GM12878 (cell line): Measurements from ENCODE around the gene CTNNA2. TPM values are rescaled to one million over a fixed set of nuclear protein-coding genes. Genes with fewer than 3 reads are reported as not detected.

Source experiments
- ATAC-seq: fragments of 200-7000 bp; cut with Tn5 transposase; 3 replicates; pipeline ENCODE4 v1.9.1; 2020; ENCODE audit warnings: mild to moderate bottlenecking, moderate library complexity
- BruUV-seq: library from RNA; stranded (reverse); fragments of 400-500 nt; replicated peaks from 2 replicates; lab custom pipeline; 2021; lab: Mats Ljungman, UMichigan
- CTCF ChIA-PET: fragments of 300-600 bp; sonication (Branson Sonifier 250); formaldehyde crosslinking; extraction: SDS; loops from one replicate; lab custom pipeline; 2021; ENCODE audit warnings: inconsistent platforms; lab: Yijun Ruan, JAX
- POLR2A ChIA-PET: fragments of 350-600 bp; formaldehyde crosslinking; extraction: SDS; loops from one replicate; lab custom pipeline; 2021; ENCODE audit warnings: inconsistent platforms; lab: Charles Lee
- RAD21 ChIA-PET: fragments of 300-600 bp; sonication (Branson Sonifier 250); formaldehyde crosslinking; loops from one replicate; lab custom pipeline; 2023; ENCODE audit warnings: antibody characterized with exemption; ENCODE audit not compliant: unreplicated experiment; lab: Charles Lee
- SMC1A ChIA-PET: fragments of 300-600 bp; sonication (Branson Sonifier 250); formaldehyde crosslinking; loops from one replicate; lab custom pipeline; 2023; ENCODE audit not compliant: unreplicated experiment, uncharacterized antibody; lab: Charles Lee
- DNase-seq: peaks from one replicate; pipeline ENCODE4 v3.0.0-alpha.2; 2011; ENCODE audit warnings: low read depth, low spot score
- FAIRE-seq: peaks from 3 replicates; lab custom pipeline; 2011; peaks lifted over from hg19 to GRCh38; lab: Jason Lieb, UNC
- H2AFZ ChIP-seq: 2 replicates; pipeline ENCODE4 v1.6.0; 2011; ENCODE audit warnings: low read depth, low read length, control low read depth; ENCODE audit not compliant: control insufficient read depth
- H3K27ac ChIP-seq: 2 replicates; pipeline ENCODE4 v1.5.1; 2011; ENCODE audit warnings: control low read depth; ENCODE audit not compliant: control insufficient read depth, insufficient read depth
- H3K27me3 ChIP-seq, 2 experiments: replicated peaks in 1 of 2; 2 replicates each; pipeline versions ENCODE4 v1.6.0 to v1.6.1; 2011; ENCODE audit warnings: low read length in 1 of 2; ENCODE audit not compliant: control insufficient read depth in 2 of 2, insufficient read depth in 2 of 2
- H3K36me3 ChIP-seq, 2 experiments: 2 replicates each; pipeline ENCODE4 v1.5.1; 2011; ENCODE audit warnings: low read length in 1 of 2; ENCODE audit not compliant: control insufficient read depth in 2 of 2, insufficient read depth in 2 of 2
- H3K4me1 ChIP-seq: 2 replicates; pipeline ENCODE4 v1.6.1; 2011; ENCODE audit warnings: mild to moderate bottlenecking, low read length, moderate library complexity, mixed read lengths; ENCODE audit not compliant: control insufficient read depth, insufficient read depth
- H3K4me2 ChIP-seq: 2 replicates; pipeline ENCODE4 v1.6.0; 2011; ENCODE audit warnings: control low read depth; ENCODE audit not compliant: control insufficient read depth, insufficient read depth
- H3K4me3 ChIP-seq: fragments of 200-600 bp; sonication (generic); 2 replicates; pipeline ENCODE4 v1.5.1; 2016
- H3K79me2 ChIP-seq: 2 replicates; pipeline ENCODE4 v1.6.0; 2011; ENCODE audit warnings: low read length; ENCODE audit not compliant: control insufficient read depth, insufficient read depth
- H3K9ac ChIP-seq: 2 replicates; pipeline ENCODE4 v1.8.0; 2011; ENCODE audit warnings: low read length, control low read depth, mixed read lengths; ENCODE audit not compliant: control insufficient read depth, insufficient read depth
- H3K9me3 ChIP-seq: replicated peaks from 3 replicates; pipeline ENCODE4 v1.5.1; 2011; ENCODE audit warnings: mild to moderate bottlenecking, low read length; ENCODE audit not compliant: control insufficient read depth, insufficient read depth
- H4K20me1 ChIP-seq: 2 replicates; pipeline ENCODE4 v1.6.0; 2011; ENCODE audit not compliant: control insufficient read depth, insufficient read depth
- BACH1 ChIP-seq: fragments of 450-650 bp; IDR thresholded peaks from 2 replicates; pipeline ENCODE4 v1.6.1; 2017; ENCODE audit warnings: mild to moderate bottlenecking, borderline replicate concordance
- CEBPZ ChIP-seq: fragments of 150-350 bp; IDR thresholded peaks from 2 replicates; pipeline ENCODE4 v1.6.1; 2016; ENCODE audit warnings: low read depth, low read length
- E2F4 ChIP-seq: IDR thresholded peaks from 2 replicates; pipeline ENCODE4 v1.6.1; 2012; ENCODE audit warnings: low read depth, low read length, improper control_type of control experiment
- IRF4 ChIP-seq: IDR thresholded peaks from 2 replicates; pipeline ENCODE4 v1.6.1; 2011; ENCODE audit warnings: low read depth, low read length
- LARP7 ChIP-seq: fragments of 450-650 bp; IDR thresholded peaks from 2 replicates; pipeline ENCODE4 v1.6.1; 2017; ENCODE audit warnings: mild to moderate bottlenecking
- PKNOX1 ChIP-seq: fragments of 450-650 bp; IDR thresholded peaks from 2 replicates; pipeline ENCODE4 v1.6.1; 2016; ENCODE audit warnings: mild to moderate bottlenecking
- POU2F2 ChIP-seq: IDR thresholded peaks from 3 replicates; pipeline ENCODE4 v1.6.1; 2011; ENCODE audit warnings: low read depth, mild to moderate bottlenecking, low read length, borderline replicate concordance
- TCF12 ChIP-seq: IDR thresholded peaks from 2 replicates; pipeline ENCODE4 v1.6.1; 2011; ENCODE audit warnings: low read depth, mild to moderate bottlenecking, low read length
- WGBS: methylation state at CpG from one replicate; pipeline ENCODE4 v1.1.6; 2016; ENCODE audit warnings: low lambda C conversion rate; ENCODE audit not compliant: insufficient replicate concordance, insufficient coverage; ENCODE audit errors: missing lambda C conversion rate; 5-methylcytosine and 5-hydroxymethylcytosine counted together
- in situ Hi-C: fragments of 300-500 bp; cut with MboI; formaldehyde crosslinking; loops from 9 replicates; pipeline ENCODE4 v1.14.3; 2018; ENCODE audit warnings: mixed read lengths
- intact Hi-C: fragments of 100-400 bp; cut with micrococcal nuclease; formaldehyde crosslinking; loops from one replicate; pipeline ENCODE4 v1.14.2; 2022; ENCODE audit not compliant: unreplicated experiment
- polyA plus RNA-seq, 11 experiments: library from polyadenylated mRNA; depleted of rRNA in 4 of 11; unstranded in 6 of 11; stranded (reverse) in 5 of 11; fragments of >200 nt; fragmentation: Nextera tagmentation in 4 of 11; fragmentation: Illumina TruSeq in 1 of 11; extraction: Ambion mirVana in 4 of 11; extraction: Trizol in 1 of 11; gene quantifications; 1 replicate in 1 of 11; 2 replicates in 10 of 11; pipeline versions ENCODE4 v1.2.1 to v1.2.3, GENCODE V29; 2011 to 2016; ENCODE audit warnings: inconsistent platforms in 2 of 11, missing spikeins in 2 of 11, low read depth in 1 of 11
- total RNA-seq, 4 experiments: library from RNA; depleted of rRNA in 3 of 4; stranded (reverse); fragments of >200 nt in 3 of 4; fragmentation: Illumina TruSeq in 1 of 4; extraction: Trizol in 1 of 4; gene quantifications; 2 replicates each; pipeline versions ENCODE4 v1.2.1 to v1.2.3, GENCODE V29; 2013 to 2021

CTNNA2 gene
- total and polyA plus RNA-seq, 10 of the 15 experiments (the other 5 are each of a cell fraction or from before 2014, with no cell fraction given) = 2.4 to 36.2 (median 6.6) TPM

GRCh38 chr2:79945653-79946445, 433.0 kb downstream of the CTNNA2 start:
- ChIA-PET CTCF (no interaction called here), SMC1A (no interaction called here), RAD21 (no interaction called here), POLR2A (interaction anchor here (0.7 kb wide), 1 partner anchor 12 kb away, joined by 3 read pairs; no protein-coding TSS in a partner anchor)
- Histone ChIP-seq H3K9ac (no peak overlapping the region), H3K4me1 (no peaks in the 10 kb centered on the region), H3K79me2 (no peaks in the 10 kb centered on the region), H3K4me2 (no peak overlapping the region), H3K27ac (no peak overlapping the region), H4K20me1 (no peaks in the 10 kb centered on the region), H2AFZ (no peak overlapping the region), H3K4me3 (no peak overlapping the region), H3K36me3 (no peaks in the 10 kb centered on the region), H3K9me3 (no peaks in the 10 kb centered on the region), H3K27me3 (no peaks in the 10 kb centered on the region)
- no TSS peak for BruUV-seq
- no peak for DNase-seq
- no peak for FAIRE-seq
- no peak for ATAC-seq
- in situ Hi-C loops = no loop called here
- 8% methylated on average over 5 of the region's 5 CpGs for WGBS
- TF ChIP-seq E2F4 (no peak), TCF12 (no peak), BACH1 (no peak), LARP7 (no peak), CEBPZ (no peak), IRF4 (no peak), PKNOX1 (no peak), POU2F2 (no peak)
- intact Hi-C loops = no loop called here
